Ascending aorta (tissue), 2 donors: ENCODE data around the gene MORN5. TPM values are rescaled to one million over a fixed set of nuclear protein-coding genes. Genes with fewer than 3 reads are reported as not detected.

ENCODE experiments used
- DNase-seq, 2 donors: peaks; one replicate each; pipeline ENCODE4 v3.0.0-alpha.2; 2019; ENCODE audit warnings: low spot score in 2 of 2
- H3K27ac ChIP-seq, 2 donors: fragments of 200-600 bp; sonication (generic); one replicate each; pipeline ENCODE4 v1.5.1; 2016 to 2017; ENCODE audit warnings: mild to moderate bottlenecking in 1 of 2
- H3K27me3 ChIP-seq: fragments of 200-600 bp; sonication (generic); one replicate; pipeline ENCODE4 v1.5.1; 2017
- H3K36me3 ChIP-seq, 2 donors: fragments of 200-600 bp; sonication (generic); one replicate each; pipeline ENCODE4 v1.5.1; 2016
- H3K4me1 ChIP-seq, 2 donors: fragments of 200-600 bp; sonication (generic); one replicate each; pipeline ENCODE4 v1.5.1; 2016 to 2017; ENCODE audit warnings: mild to moderate bottlenecking in 1 of 2
- H3K4me3 ChIP-seq, 2 donors: fragments of 200-600 bp; sonication (generic); one replicate each; pipeline ENCODE4 v1.5.1; 2016 to 2017; ENCODE audit warnings: mild to moderate bottlenecking in 1 of 2
- H3K9me3 ChIP-seq, 2 donors: fragments of 200-600 bp; sonication (generic); one replicate each; pipeline ENCODE4 v1.5.1; 2016
- CTCF ChIP-seq, 3 experiments: fragments of 200-600 bp in 2 of 3; fragments of 450-650 bp in 1 of 3; sonication (generic) in 2 of 3; IDR thresholded peaks; one replicate each; pipeline ENCODE4 v1.5.1; 2016 to 2019; ENCODE audit warnings: antibody characterized with exemption in 3 of 3, mild to moderate bottlenecking in 1 of 3, moderate library complexity in 1 of 3
- intact Hi-C: fragments of 100-400 bp; cut with DNase I; formaldehyde crosslinking; loops from one replicate; pipeline ENCODE4 v1.15.1; 2023
- total RNA-seq: library from RNA; depleted of rRNA; stranded (reverse); fragments of >200 nt; gene quantifications from one replicate; pipeline ENCODE4 v1.1.0, GENCODE V29; 2016

MORN5 gene
- total RNA-seq, 1 donor from 2014 or later = not detected

GRCh38 chr9:122128969-122129343 is 30.8 kb upstream of the MORN5 start:
- no peak overlapping the region for H3K27ac ChIP-seq
- no peak for DNase-seq
- no peak overlapping the region for H3K4me3 ChIP-seq
- peaks cover 7 to 12% of the 10 kb centered on the region in 2 donors for H3K4me1 ChIP-seq
- peaks cover 5% of the 10 kb centered on the region for H3K27me3 ChIP-seq
- intact Hi-C loops = loop anchor here (2.0 to 10.0 kb wide), 3 partner anchors 228 to 686 kb away; no protein-coding TSS in a partner anchor
- H3K36me3 ChIP-seq = no peaks in the 10 kb centered on the region
- H3K9me3 ChIP-seq = no peaks in the 10 kb centered on the region
- no peak for TF ChIP-seq CTCF (IDR thresholded peaks at IDR 0.05)

GRCh38 chr9:122129969-122130368 is 29.7 kb upstream of the MORN5 start:
- intact Hi-C loops = loop anchor here (2.0 to 10.0 kb wide), 3 partner anchors 227 to 685 kb away; no protein-coding TSS in a partner anchor
- Histone ChIP-seq H3K4me1 (peaks cover 7 to 12% of the 10 kb centered on the region in 2 donors), H3K4me3 (no peak overlapping the region), H3K27me3 (peaks cover 5% of the 10 kb centered on the region), H3K36me3 (no peaks in the 10 kb centered on the region), H3K27ac (no peak overlapping the region), H3K9me3 (no peaks in the 10 kb centered on the region)
- DNase-seq = peak in 1 of 2 donors; percentile 51
- no peak for TF ChIP-seq CTCF (IDR thresholded peaks at IDR 0.05)

- TF ChIP-seq CTCF (IDR thresholded peaks at IDR 0.05) = no peak
- H3K27ac ChIP-seq = no peak overlapping the region
- H3K9me3 ChIP-seq = no peaks in the 10 kb centered on the region
- peaks cover 5% of the 10 kb centered on the region for H3K27me3 ChIP-seq
- H3K4me1 ChIP-seq = peaks cover 7 to 11% of the 10 kb centered on the region in 2 donors
- intact Hi-C loops = no loop called here
- DNase-seq = no peak
- H3K36me3 ChIP-seq = no peaks in the 10 kb centered on the region
- H3K4me3 ChIP-seq = no peak overlapping the region
These were observed 28.9 kb upstream of the MORN5 start for GRCh38 chr9:122130837-122131236.

GRCh38 chr9:122131401-122132001 is 28.2 kb upstream of the MORN5 start:
- Histone ChIP-seq H3K27me3 (peaks cover 5% of the 10 kb centered on the region), H3K9me3 (no peaks in the 10 kb centered on the region), H3K36me3 (no peaks in the 10 kb centered on the region), H3K4me3 (no peak overlapping the region), H3K4me1 (peaks cover 4 to 5% of the 10 kb centered on the region in 2 donors), H3K27ac (no peak overlapping the region)
- TF ChIP-seq CTCF (IDR thresholded peaks at IDR 0.05) = no peak
- DNase-seq = peak in 1 of 2 donors; percentile 56
- intact Hi-C loops = no loop called here

GRCh38 chr9:122132539-122132938 is 27.2 kb upstream of the MORN5 start:
- intact Hi-C loops = no loop called here
- Histone ChIP-seq H3K9me3 (no peaks in the 10 kb centered on the region), H3K27ac (no peak overlapping the region), H3K36me3 (no peaks in the 10 kb centered on the region), H3K4me3 (no peak overlapping the region), H3K27me3 (peaks cover 5% of the 10 kb centered on the region), H3K4me1 (no peaks in the 10 kb centered on the region)
- TF ChIP-seq CTCF (IDR thresholded peaks at IDR 0.05) = no peak
- no peak for DNase-seq
